SU-DHL-6 (cell line): Measurements from ENCODE around the gene CUX1.
A peak's percentile ranks its signal among the peaks of the same experiment; 100 is the strongest.
"Not testable (repeated sequence)": the region's sequence is repeated elsewhere in the genome, so short reads cannot be mapped to it uniquely, and the experiment has no call there.

Experiments
- H2AFZ ChIP-seq: fragments of 200-600 bp; sonication (generic); 2 replicates; pipeline ENCODE4 v1.6.1; 2014; ENCODE audit warnings: low read depth, mild to moderate bottlenecking, moderate library complexity, mixed read lengths, antibody characterized with exemption, low read length; ENCODE audit not compliant: severe bottlenecking
- H3F3A ChIP-seq: fragments of 200-600 bp; shearing (Covaris generic); 2 replicates; pipeline ENCODE4 v1.6.0; 2016; ENCODE audit warnings: antibody characterized with exemption, mild to moderate bottlenecking; ENCODE audit not compliant: insufficient read depth
- H3K27ac ChIP-seq: fragments of 200-600 bp; sonication (generic); 2 replicates; pipeline ENCODE4 v1.5.1; 2016; ENCODE audit warnings: low read depth, mild to moderate bottlenecking, low read length, moderate library complexity, mixed read lengths
- H3K27me3 ChIP-seq: fragments of 200-600 bp; sonication (generic), shearing (Covaris generic); 2 replicates; pipeline ENCODE4 v1.6.0; 2014; ENCODE audit warnings: mild to moderate bottlenecking, low read length
- H3K36me3 ChIP-seq: fragments of 200-600 bp; sonication (generic); 2 replicates; pipeline ENCODE4 v1.6.1; 2014; ENCODE audit warnings: mild to moderate bottlenecking, low read length, mixed read lengths
- H3K4me2 ChIP-seq: fragments of 300-600, 200-600 bp; shearing (Covaris generic), sonication (generic); 2 replicates; pipeline ENCODE4 v1.6.0; 2014; ENCODE audit warnings: low read length, low read depth, mild to moderate bottlenecking; ENCODE audit not compliant: poor library complexity, severe bottlenecking
- H3K4me3 ChIP-seq: fragments of 200-600 bp; sonication (generic); 2 replicates; pipeline ENCODE4 v1.5.1; 2014; ENCODE audit warnings: antibody characterized with exemption, low read length, mild to moderate bottlenecking, mixed read lengths; ENCODE audit not compliant: insufficient read depth, poor library complexity, severe bottlenecking
- H3K79me2 ChIP-seq: fragments of 200-600 bp; sonication (generic); 2 replicates; pipeline ENCODE4 v1.6.1; 2014; ENCODE audit warnings: mild to moderate bottlenecking, low read length, moderate library complexity; ENCODE audit not compliant: insufficient read depth
- H3K9ac ChIP-seq: fragments of 200-600 bp; sonication (generic); 2 replicates; pipeline ENCODE4 v1.7.0; 2014; ENCODE audit warnings: mild to moderate bottlenecking, low read length
- H3K9me2 ChIP-seq: fragments of 200-600 bp; sonication (generic); replicated peaks from 2 replicates; pipeline ENCODE4 v1.6.1; 2014; ENCODE audit warnings: low read length; ENCODE audit not compliant: insufficient read depth
- H3K9me3 ChIP-seq: fragments of 200-600 bp; sonication (generic); 2 replicates; pipeline ENCODE4 v1.6.1; 2014; ENCODE audit warnings: low read length, mixed read lengths; ENCODE audit not compliant: insufficient read depth
- H4K20me1 ChIP-seq: fragments of 200-600 bp; sonication (generic); 2 replicates; pipeline ENCODE4 v1.6.1; 2014; ENCODE audit warnings: low read depth, mild to moderate bottlenecking, antibody characterized with exemption, low read length, moderate library complexity, mixed read lengths
- CTCF ChIP-seq: fragments of 200-600 bp; sonication (generic); IDR thresholded peaks from one replicate; pipeline ENCODE4 v1.5.1; 2017; ENCODE audit warnings: antibody characterized with exemption, mild to moderate bottlenecking, low read length, moderate library complexity; ENCODE audit not compliant: insufficient read depth, poor library complexity, severe bottlenecking
- EZH2phosphoT487 ChIP-seq: fragments of 200-600 bp; sonication (generic), shearing (Covaris generic); conservative IDR thresholded peaks from 2 replicates; pipeline ENCODE4 v1.6.1; 2018; ENCODE audit warnings: mild to moderate bottlenecking, antibody characterized with exemption, low read length, moderate library complexity, mixed read lengths

The CUX1 gene

GRCh38 chr7:101929256-101929655 lies 111.8 kb downstream of the CUX1 start:
- no peak overlapping the region for H2AFZ ChIP-seq
- H3K9me3 ChIP-seq = no peaks in the 10 kb centered on the region
- no peaks in the 10 kb centered on the region for H3K27me3 ChIP-seq
- TF ChIP-seq CTCF = no peak
- TF ChIP-seq EZH2phosphoT487 = no peak
- peaks cover 37% of the 10 kb centered on the region; the same call in 1 of the 2 replicates for H3K36me3 ChIP-seq
- peaks cover 48% of the 10 kb centered on the region for H4K20me1 ChIP-seq
- peaks cover 54% of the 10 kb centered on the region for H3F3A ChIP-seq
- peaks cover 95% of the 10 kb centered on the region for H3K79me2 ChIP-seq
- no peak overlapping the region for H3K4me2 ChIP-seq
- H3K9me2 ChIP-seq = no peaks in the 10 kb centered on the region
- peak overlapping the region; percentile 20; the same call in 1 of the 2 replicates for H3K27ac ChIP-seq
- H3K9ac ChIP-seq = no peak overlapping the region
- H3K4me3 ChIP-seq = no peak overlapping the region

- Histone ChIP-seq H3K36me3 (peaks cover 37% of the 10 kb centered on the region; the same call in 1 of the 2 replicates), H3F3A (peaks cover 59% of the 10 kb centered on the region), H4K20me1 (peaks cover 54% of the 10 kb centered on the region), H3K79me2 (peaks cover 95% of the 10 kb centered on the region)
- not testable (repeated sequence) for H3K4me3 ChIP-seq, H2AFZ ChIP-seq, H3K27ac ChIP-seq, H3K4me2 ChIP-seq, H3K27me3 ChIP-seq, H3K9me2 ChIP-seq, H3K9me3 ChIP-seq, H3K9ac ChIP-seq
Measured at GRCh38 chr7:101929911-101930310, 112.5 kb downstream of the CUX1 start.

- no peaks in the 10 kb centered on the region for H3K27me3 ChIP-seq
- no peaks in the 10 kb centered on the region for H3K9me2 ChIP-seq
- H4K20me1 ChIP-seq = peaks cover 47% of the 10 kb centered on the region
- 0 out of 2 replicates have a peak overlapping the region, but pooled peaks have one; percentile 72 for H3K27ac ChIP-seq
- H3K9ac ChIP-seq = no peak overlapping the region
- no peak for TF ChIP-seq EZH2phosphoT487
- no peak for TF ChIP-seq CTCF
- no peak overlapping the region for H3K4me3 ChIP-seq
- H3F3A ChIP-seq = peaks cover 47% of the 10 kb centered on the region
- peaks cover 95% of the 10 kb centered on the region for H3K79me2 ChIP-seq
- H3K36me3 ChIP-seq = peaks cover 22% of the 10 kb centered on the region
- H2AFZ ChIP-seq = no peak overlapping the region
- peak overlapping the region; percentile 71 for H3K4me2 ChIP-seq
- no peaks in the 10 kb centered on the region for H3K9me3 ChIP-seq
Measured at GRCh38 chr7:101932083-101932482, 114.7 kb downstream of the CUX1 start.

GRCh38 chr7:101933028-101933427 lies 115.6 kb downstream of the CUX1 start:
- H3K4me3 ChIP-seq = peak overlapping the region; percentile 20
- peaks cover 37% of the 10 kb centered on the region for H4K20me1 ChIP-seq
- peaks cover 17% of the 10 kb centered on the region for H3K36me3 ChIP-seq
- peaks cover 37% of the 10 kb centered on the region for H3F3A ChIP-seq
- TF ChIP-seq CTCF (no peak), EZH2phosphoT487 (no peak)
- H3K4me2 ChIP-seq = peak overlapping the region; percentile 71
- no peaks in the 10 kb centered on the region for H3K9me3 ChIP-seq
- H2AFZ ChIP-seq = no peak overlapping the region
- H3K9me2 ChIP-seq = no peaks in the 10 kb centered on the region
- H3K9ac ChIP-seq = peak overlapping the region; percentile 9; the same call in 1 of the 2 replicates
- peak overlapping the region; percentile 72 for H3K27ac ChIP-seq
- H3K27me3 ChIP-seq = no peaks in the 10 kb centered on the region
- peaks cover 95% of the 10 kb centered on the region for H3K79me2 ChIP-seq
